Non-pigmented ciliary epithelial cell (primary cell): Measurements from ENCODE around the gene ADIPOR2.

Experiments used
- DNase-seq: peaks from one replicate; pipeline ENCODE4 v3.0.0-alpha.2; 2010; ENCODE audit warnings: low read depth

Gene ADIPOR2

DNA sequence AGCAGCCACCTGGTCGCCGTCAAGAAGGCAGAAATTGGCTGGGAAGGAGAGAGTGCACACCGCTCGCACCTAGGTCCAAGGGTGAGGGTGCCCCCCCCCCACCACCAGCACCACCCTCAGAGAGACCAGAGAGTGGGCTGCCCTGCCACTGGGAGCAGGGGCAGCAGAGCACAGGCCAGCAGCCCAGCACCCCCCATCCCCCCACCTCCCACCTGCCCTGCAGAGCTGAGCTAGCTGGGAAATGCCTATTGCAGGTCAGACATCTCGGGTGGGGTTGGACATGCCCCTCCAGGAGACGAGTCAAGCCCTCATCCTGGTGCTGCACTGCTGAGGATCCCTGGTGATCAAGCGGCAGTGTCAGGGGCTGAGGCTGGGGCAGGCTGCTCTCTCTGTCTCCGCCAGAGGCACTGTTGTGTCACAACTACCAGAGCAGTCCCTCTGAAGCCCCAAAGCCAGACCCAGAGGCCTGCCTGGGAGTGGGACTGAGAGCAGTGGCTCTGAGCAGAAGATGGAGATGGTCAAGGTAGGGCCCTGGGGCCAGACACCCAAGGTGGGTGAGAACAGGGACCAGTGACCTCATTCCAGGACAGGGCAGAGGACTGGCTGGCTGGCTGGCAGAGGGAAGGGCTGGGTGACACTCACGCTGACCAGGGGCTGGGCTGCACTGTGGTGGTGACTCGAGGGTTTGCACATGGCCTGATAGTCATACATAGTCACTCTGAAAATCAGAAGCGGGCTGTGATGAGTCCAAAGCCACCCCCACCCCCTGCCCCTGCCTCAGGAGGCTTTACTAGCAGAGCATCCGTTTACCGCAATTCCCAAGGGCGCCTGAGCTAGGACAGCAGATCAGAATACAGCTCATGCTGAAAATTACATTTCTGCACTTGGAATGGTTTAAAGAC, 109.8 kb downstream of the ADIPOR2 start:
- no peak for DNase-seq

DNA sequence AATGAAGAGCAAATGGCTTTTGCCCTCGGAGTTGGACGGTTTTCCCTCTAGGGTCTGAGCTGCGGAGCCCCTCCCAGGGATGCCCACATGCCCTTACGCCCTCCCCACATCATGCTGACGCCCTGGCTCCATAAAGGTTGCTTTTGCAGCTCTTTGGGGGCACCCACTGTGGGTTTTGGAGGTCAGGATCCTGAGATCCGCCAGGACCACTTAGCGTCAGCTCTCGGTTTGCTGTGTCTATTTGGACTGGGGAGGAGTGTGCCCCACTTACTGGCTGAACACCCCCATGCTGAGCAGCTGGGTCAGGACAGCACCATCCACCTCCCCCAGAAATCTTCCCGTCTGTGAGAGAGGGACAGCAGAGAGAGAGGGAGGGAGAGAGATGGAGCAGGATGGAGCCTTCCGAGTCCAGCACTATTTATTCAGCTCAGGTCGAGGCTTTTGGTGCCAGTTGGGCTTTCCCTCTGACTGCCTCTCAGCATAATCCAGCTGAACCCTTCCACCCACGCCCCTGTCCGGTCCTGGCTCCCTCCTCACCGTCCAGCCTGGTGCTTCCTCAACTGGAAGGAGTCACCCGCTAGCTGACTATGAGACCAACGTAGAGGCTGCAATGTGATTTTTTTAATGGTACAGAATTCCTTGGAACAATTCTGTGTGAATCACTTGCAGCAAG, 110.6 kb downstream of the ADIPOR2 start:
- no peak for DNase-seq

DNA sequence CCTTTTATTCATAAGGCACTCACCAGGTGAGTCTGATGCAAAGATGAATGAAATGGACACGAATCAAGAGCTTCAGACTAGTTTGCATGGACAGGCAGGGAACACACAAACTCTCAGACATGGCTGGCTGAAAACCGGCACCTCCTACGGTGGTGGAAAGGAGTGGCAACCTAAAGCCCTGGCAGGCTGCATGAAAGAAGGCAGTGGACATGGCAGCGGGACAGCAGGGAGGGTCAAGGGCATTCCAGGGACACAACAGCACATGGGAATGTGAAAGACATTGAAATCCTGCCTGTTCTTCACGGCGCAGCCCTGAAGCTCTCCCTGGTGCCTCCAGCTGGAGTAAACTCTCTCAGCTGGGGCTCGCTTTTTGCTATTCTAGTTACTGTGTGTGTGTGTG, 112.9 kb downstream of the ADIPOR2 start:
- DNase-seq, result no peak

DNA sequence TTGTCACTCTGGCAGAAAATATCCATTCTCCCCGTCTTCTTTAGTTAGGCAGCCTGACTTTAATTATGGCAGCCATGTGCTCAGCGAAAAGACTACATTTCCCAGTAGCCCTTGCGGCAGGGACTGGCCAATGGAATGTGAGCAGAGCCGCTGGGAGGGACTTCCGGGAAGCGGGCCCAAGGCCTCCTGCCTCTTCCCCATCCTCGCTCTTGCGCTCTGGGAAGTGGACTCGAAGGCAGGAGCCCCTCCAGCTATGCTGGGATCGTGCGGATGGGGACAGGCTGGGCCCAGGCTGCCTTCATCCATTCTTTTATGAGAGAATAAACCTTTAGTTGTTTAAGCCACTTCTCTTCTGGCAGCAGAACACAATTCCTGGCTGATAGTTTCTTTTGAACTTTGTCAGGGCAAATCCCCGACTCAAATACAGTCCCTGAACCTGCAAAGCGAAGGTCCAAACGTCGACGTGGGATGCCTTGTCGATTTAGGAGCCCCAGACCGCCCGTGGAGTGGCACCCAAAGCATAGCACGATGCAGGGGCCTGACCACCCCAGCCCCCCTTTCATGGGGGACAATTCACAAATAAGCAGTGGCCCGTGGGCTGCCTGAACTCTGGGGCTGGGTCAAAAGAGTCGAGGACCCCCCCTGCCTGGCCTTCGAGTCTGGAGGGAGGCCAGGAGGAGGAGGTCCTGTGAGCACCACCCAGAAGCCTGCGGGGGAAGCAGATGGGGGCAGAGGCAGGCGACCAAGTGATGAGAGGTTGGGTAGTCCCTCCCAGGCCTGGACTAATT, 113.9 kb downstream of the ADIPOR2 start:
- DNase-seq, result no peak

DNA sequence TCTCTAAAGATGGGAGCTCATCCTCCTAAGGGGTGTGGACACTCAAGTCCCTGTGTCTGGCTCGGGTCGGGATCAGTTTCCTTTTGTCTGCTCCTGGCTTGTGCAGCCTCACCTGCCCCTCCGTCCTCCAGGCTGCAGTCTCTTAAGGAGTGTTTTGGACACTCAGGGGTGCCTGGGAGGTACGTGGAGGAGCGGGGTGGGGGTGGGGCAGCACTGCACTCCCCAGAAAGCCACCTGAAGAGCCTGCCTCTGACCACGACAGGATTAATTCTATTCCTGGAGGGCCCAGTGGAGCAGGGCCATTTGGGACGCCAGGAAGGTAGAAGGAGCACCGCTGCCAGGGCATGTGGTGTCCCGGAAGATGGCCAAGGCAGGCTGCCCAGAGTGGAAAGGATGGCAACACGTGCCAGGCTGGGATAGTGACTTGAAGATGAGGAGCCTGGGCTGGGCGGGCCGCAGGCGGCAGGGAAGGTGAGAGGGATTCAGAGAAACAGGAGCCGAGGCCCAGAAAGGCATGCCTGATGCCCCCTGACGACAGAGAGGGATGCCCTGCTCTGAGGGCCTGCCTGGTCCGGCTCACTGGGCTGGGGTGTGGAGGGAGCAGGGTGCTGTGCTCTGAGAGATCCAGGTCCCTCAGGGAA, 114.7 kb downstream of the ADIPOR2 start:
- no peak for DNase-seq

DNA sequence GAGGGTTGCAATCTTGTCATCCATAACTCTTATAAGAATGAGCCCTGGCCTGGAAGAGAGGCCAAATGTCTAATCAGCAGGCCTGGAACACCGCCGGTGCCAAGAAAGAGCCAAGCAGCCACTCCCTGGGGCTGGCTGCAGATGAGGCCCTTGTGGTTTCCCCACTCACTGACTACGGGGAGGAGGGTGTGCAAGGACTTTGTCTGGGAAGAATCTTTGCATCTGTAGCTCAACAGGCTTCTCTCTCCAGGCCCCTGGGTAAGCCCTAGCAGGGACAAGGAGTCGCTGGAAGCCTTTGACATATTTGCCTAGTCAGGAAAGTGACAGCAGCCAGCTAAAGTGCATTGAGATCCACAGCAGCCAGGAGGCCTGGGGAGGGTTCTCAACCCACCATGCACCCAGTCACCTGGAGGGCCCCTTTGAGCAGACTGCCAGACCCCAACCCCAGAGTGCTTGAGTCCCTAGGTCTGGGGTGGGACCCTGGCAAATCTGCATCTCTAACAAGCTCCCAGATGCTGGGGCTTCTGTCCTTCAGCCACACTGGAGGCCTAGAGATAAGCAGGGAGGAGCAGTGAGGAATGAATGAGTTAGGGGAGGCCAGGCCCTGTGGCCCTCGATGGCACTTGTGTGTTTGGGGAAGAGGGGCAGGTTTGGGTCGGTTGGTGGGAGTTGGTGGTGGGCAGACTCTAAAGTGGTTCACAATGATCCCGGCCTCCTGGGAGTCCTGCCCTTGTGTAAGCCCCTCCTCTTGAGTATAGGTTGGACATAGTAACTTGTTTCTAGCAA, 115.6 kb downstream of the ADIPOR2 start:
- DNase-seq, result no peak

DNA sequence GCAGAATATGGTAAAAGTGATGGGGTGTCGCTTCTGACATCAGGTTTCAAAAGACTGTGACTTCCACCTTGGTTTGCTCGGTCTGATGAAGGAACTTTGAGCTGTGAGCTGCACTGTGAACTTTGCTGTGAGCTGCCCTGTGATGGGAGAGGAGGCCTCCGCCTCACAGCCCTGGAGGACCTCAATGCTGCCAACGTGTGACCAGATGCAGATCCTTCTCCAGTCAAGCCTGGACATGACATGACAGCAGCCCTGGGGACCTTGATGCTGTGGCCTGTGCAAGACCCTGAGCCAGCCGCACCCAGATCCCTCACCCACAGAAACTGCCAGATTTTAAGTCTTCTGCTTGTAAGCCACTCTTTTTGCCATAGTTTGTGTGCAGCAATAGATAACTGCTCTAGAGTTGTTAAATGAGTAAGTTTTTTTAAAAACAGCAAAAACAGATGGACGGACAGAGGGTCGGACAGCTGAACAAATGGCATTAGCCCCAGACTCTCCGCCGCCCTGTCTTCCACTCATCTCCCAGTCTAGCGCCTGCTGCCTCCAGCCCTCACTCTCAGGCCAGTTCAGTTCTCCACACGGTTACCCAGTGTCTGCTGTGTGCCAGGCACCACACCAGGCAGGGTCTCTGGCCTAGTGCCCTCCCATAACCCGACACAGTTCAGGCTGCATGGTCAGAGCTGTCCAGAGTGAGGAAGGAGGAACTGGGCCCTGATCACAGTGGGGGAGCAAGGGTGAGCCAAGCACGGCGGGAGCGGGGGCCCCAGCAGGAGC, 116.4 kb downstream of the ADIPOR2 start:
- no peak for DNase-seq

DNA sequence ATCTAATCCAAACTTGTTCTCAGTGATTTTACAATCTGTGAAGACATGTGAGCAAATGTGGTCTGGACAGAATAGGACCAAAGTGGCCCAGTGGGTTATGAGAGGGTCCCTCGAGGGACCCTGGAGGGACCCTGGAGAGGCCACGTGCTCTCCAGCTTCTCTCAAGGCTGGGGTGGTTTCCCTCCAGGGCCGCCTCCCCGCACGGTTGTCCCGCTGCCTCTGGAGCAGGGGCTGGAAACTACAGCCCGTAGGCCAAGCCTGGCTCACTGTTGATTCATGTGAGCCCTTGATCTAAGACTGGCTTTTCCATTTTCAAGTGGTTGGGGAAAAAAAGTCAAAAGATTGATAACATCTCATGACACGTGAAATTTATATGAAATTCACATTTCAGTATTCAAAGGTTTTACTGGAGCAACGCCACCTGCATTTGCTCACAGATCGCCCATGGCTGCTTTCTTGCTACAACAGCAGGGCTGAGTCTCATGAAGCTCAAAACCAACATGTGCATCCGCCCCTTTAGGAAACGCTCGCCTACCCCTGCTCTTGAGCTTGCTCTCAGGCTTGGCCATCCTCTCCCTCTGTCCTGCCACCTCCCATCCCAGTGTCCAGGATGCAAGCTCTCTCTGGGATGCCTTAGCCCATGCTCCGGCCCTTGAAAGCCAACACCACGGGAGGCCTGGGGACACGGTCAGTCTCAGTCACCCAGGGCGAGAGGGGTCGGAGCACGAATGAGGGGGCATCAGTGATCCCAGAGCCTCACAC, 117.3 kb downstream of the ADIPOR2 start:
- DNase-seq, result no peak

DNA sequence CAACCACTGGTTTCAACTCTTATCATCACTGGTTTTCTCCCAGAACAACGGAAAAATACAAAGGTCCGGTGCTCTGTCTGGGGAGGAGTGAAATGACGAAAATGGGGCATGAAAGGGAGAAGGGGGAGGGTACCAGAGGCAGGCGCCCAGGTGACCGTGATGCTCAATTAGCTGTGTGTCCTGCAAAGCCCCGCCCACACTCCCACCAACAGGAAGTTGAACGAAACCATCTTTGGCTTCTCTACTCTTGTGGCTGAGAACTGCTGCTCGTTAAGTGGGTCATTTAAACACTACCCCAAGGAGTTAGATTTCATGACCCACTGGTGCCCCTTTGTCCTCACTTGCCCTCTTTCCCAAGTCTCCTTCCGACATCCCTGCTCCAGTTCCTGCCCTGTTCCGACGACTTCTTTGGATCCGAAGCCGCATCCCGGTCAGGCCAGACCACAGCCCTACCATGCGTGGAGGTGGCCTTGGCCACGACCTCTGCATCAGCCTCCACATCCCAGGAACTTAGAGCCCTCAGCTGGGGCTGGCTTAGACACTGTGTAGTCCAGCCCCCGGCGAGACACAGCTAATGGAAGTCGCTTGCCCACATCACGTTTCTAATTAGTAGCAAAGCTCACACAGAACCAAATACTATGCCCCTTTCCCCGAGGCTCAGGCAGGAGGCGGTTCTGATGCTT, 118.1 kb downstream of the ADIPOR2 start:
- no peak for DNase-seq

DNA sequence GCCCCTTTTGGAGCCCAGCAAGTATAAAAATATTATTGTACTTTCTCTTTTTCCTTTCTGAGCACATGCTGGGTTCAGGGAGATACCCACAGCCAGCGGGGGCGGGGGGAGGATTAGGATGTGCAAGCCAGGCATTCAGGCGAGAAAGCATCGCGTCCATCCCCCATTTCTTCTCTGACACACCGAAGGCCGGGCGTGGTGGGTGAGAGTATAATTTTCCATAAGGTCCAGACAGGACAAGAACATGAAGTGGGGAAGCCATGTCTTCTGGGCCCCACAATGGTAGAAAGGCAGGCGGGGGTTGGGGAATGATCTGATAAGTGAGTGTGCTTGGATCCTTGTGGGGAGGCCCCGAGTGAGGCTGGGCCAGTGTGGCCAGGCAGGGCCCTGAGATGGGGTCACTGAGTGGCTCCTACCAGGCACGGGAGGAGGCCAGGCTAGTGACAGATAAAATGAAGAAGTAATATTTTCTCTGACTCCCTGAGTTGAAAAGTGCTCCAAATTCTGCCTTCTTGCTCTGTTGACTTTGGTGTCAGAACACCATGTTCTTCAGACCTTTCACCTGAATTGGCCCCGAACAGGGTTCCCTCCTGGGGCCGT, 118.8 kb downstream of the ADIPOR2 start:
- no peak for DNase-seq

DNA sequence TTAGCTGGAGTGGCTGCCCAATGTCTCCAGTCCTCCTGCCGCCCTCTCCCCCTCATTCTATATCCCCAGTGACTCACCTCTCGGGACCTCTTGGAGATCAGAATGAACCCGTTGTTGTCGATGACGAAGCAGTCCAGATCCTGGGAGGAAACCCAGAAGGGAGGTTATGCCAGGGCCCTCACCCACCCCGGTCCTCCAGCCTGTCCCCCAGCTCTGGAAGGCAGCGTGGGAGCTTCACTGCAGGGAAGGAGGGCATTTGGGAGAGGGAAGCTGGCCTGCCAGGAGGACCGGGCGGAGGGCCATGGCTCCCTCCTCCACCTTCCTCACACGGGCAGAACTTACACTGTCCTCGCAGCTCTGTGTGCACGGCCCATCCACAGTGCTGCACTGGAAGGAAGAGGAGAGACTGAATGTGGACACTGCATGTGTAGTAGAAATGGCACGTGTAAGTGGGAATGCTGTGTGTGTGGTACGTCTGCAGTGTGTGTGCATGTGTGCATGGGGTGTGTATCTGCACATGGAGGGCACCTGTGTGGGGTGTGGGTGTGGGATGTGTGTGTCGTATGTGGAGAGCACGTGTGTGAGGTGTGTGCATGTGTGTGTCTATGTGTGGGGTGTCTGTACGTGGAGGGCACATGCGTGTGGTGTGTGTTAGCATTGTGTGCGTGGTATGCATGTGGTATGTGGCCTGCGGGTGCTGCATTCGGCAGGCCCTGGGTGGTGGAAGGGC, 119.5 kb downstream of the ADIPOR2 start:
- DNase-seq, result no peak

DNA sequence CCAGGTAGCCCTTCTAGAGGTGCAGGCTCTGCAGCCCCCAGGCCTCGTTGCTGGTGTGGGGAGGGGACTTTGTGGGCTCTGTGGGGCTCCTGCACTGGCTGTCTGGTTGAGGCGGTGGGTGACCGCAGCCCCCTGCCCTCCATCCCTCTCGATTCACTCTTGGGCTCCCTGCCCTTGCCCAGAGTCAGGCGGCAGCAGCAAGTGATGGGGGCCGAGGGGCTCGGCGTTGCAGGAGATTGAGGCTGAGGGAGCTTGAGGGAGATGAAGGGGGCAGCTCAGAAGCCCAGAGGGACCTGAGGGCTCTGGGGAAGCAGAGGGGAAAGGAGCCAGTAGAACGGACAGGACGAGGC, 120.0 kb downstream of the ADIPOR2 start:
- DNase-seq, result no peak

DNA sequence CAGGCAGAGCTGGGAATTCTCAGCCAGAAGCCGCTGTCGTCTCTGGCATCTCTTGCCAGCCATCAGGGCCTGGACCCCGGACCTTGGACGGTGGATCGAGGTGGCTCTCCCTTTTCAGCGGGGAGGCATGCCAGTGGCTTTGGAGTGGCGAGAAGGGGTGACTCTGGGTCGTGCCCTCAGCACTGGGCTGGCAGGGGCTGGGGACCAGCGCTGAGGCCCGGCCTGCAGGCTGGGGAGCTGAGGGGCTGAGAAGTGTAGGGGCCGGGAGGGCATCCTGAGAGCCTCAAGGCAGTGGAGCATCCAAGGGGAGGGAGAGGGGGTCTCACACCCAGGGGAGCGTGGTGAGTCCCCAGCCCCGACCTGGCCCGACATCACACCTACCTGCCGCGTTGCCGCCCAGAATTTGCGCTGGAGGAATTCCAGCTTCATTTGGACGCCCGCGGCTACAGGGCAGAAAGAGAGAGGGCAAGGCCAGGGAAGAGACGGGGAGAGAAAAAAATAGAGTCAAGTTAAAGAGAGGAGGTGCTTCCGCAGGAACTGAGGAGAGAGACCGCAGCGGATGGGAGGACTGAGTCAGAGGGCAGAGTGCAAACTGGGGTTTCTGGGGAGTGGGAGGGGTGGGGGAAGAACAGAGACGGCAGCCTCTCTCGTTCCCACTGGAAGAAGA, 120.5 kb downstream of the ADIPOR2 start:
- no peak for DNase-seq

DNA sequence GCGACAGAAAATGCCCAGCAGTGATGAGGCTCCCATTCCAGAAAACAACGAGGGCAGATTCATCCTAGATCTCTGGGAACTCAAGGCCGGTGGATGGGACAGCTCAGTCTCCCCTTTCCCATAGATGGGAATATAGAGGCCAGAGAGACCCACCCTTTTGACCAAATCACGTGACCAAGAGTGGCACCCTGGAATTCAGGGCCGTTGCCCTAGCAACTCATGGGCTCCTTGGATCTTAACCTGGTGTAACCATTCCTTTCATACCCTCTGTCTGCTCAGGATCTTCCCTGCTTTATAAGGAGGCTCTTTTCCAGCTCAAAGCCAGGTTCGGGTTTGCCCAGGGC, 121.0 kb downstream of the ADIPOR2 start:
- no peak for DNase-seq

DNA sequence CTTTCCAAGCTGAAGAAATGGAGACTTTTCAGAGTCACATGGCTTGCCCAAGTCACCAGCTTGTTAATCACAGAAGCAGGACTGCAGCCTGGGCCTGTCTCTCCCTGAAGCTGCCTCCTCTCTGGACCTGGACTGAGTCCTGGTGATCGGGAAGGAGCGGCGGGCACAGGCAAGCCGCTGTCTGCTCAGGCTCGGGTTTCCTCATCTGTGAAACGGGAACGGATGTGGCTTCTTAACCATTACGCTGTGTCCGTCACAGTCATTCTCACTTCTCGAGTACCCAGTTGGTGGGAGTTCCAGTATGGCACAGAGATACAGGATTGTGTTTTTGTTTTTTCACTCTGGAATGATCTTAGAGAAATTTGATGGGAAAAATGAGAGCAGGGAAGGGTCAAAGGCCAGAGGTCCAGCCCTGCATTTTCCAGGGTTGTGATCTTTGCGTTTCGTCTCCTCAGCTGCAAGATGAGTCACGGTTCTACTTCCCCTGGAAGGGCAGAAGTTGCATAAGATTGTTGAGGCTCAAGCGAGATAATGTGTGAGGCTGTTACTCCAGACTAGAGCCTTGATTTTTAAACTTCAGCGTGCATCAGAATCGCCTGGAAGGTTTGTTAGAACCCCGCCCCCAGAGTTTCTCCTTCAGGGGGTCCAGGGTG, 121.9 kb downstream of the ADIPOR2 start:
- DNase-seq, result no peak

DNA sequence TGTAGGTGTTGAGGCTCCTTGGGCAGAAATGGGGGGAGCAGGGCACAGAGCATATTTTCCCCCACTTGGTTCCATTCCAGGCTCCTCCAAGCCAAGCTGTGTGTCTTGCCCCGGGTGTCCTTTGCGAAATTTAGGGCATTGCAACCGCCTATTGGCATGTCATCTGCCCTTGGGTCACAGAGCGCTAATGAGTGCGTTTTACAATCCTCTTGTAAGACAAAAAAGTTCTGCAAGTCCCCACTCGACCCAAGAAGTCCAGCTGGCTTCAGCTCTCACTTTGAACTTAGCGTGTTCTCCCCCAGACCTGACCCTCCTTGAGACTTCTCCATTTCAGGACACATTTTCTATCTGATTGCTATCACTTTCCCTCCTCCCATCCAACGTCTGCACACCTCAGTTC, 123.4 kb downstream of the ADIPOR2 start:
- no peak for DNase-seq

DNA sequence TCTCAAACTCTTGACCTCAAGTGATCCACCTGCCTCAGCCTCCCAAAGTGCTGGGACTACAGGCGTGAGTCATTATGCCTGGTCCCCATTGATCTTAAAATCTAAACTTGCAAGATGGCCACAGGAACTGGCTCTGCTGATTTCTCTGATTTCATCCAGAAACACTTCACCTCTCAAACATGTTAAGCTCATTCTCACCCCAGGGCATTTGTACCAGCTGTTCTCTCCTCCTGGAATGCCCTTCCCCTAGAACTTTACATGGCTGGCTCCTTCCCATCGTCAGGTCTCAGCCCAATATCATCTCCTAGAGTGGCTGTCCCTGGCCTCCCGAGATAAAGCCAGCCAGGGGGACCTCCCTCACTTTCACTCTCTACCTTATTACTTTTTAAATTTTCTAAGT, 124.2 kb downstream of the ADIPOR2 start:
- DNase-seq, result no peak
